PC-3 (cell line): ENCODE results near the gene ODC1. TPM values are rescaled to one million over a fixed set of nuclear protein-coding genes. Genes with fewer than 3 reads are reported as not detected.

ENCODE experiments used
- ATAC-seq: fragments of 200-7000 bp; cut with Tn5 transposase; 2 replicates; pipeline ENCODE4 v1.9.1; 2020; ENCODE audit warnings: mild to moderate bottlenecking, moderate library complexity
- BruUV-seq: library from RNA; stranded (reverse); fragments of 400-500 nt; replicated peaks from 2 replicates; lab custom pipeline; 2021; lab: Mats Ljungman, UMichigan
- CTCF ChIA-PET: fragments of 300-600 bp; sonication (Branson Sonifier 250); formaldehyde crosslinking; loops from one replicate; lab custom pipeline; 2022; ENCODE audit warnings: antibody characterized with exemption; lab: Charles Lee
- POLR2A ChIA-PET: fragments of 300-600 bp; sonication (Branson Sonifier 250); formaldehyde crosslinking; loops from one replicate; lab custom pipeline; 2022; ENCODE audit warnings: antibody characterized with exemption; ENCODE audit not compliant: unreplicated experiment; lab: Charles Lee
- DNase-seq: peaks from one replicate; pipeline ENCODE4 v3.0.0-alpha.2; 2015
- H2AFZ ChIP-seq: fragments of 300-600 bp; sonication (generic); 2 replicates; pipeline ENCODE4 v1.6.0; 2016; ENCODE audit warnings: antibody characterized with exemption, low read length
- H3F3A ChIP-seq: fragments of 300-600 bp; sonication (generic); one replicate; pipeline ENCODE4 v1.6.0; 2017; ENCODE audit warnings: antibody characterized with exemption, low read length, control low read depth, mild to moderate bottlenecking; ENCODE audit not compliant: unreplicated experiment
- H3K27ac ChIP-seq: fragments of 300-600 bp; sonication (generic); 2 replicates; pipeline ENCODE4 v1.5.1; 2016; ENCODE audit warnings: mild to moderate bottlenecking, low read length
- H3K27me3 ChIP-seq: fragments of 300-600 bp; sonication (generic); 2 replicates; pipeline ENCODE4 v1.6.1; 2016; ENCODE audit warnings: low read length, mixed read lengths
- H3K36me3 ChIP-seq: fragments of 300-600 bp; sonication (generic); 2 replicates; pipeline ENCODE4 v1.6.1; 2016; ENCODE audit warnings: low read depth, mixed run types, low read length, mixed read lengths
- H3K4me1 ChIP-seq: fragments of 300-600 bp; sonication (generic); 2 replicates; pipeline ENCODE4 v1.5.1; 2016; ENCODE audit warnings: low read length; ENCODE audit not compliant: insufficient read depth
- H3K4me2 ChIP-seq: fragments of 300-600 bp; sonication (generic); 2 replicates; pipeline ENCODE4 v1.6.0; 2016; ENCODE audit warnings: low read length
- H3K4me3 ChIP-seq: fragments of 300-600 bp; sonication (generic); 2 replicates; pipeline ENCODE4 v1.5.1; 2016; ENCODE audit warnings: mild to moderate bottlenecking, low read length, mixed read lengths
- H3K79me2 ChIP-seq: fragments of 300-600 bp; sonication (generic); 2 replicates; pipeline ENCODE4 v1.6.1; 2017; ENCODE audit warnings: low read length, mixed read lengths
- H3K9ac ChIP-seq: fragments of 300-600 bp; sonication (generic); 2 replicates; pipeline ENCODE4 v1.6.0; 2016; ENCODE audit warnings: mild to moderate bottlenecking, low read length
- H3K9me2 ChIP-seq: fragments of 300-600 bp; sonication (generic); replicated peaks from 2 replicates; pipeline ENCODE4 v1.6.1; 2016; ENCODE audit warnings: mixed run types, low read length, mixed read lengths
- H3K9me3 ChIP-seq: fragments of 300-600 bp; sonication (generic); 2 replicates; pipeline ENCODE4 v1.6.1; 2016; ENCODE audit warnings: low read length, mixed read lengths
- H4K20me1 ChIP-seq: fragments of 300-600 bp; sonication (generic); 2 replicates; pipeline ENCODE4 v1.6.1; 2016; ENCODE audit warnings: low read length, mixed read lengths
- CTCF ChIP-seq: fragments of 300-600 bp; sonication (generic); conservative IDR thresholded peaks from 2 replicates; pipeline ENCODE4 v1.5.1; 2017; ENCODE audit warnings: antibody characterized with exemption, low read depth, mild to moderate bottlenecking, low read length
- EZH2 ChIP-seq: fragments of 300-600 bp; sonication (generic); IDR thresholded peaks from one replicate; pipeline ENCODE4 v1.6.1; 2017; ENCODE audit warnings: antibody characterized with exemption, mild to moderate bottlenecking, low read length; ENCODE audit not compliant: unreplicated experiment
- EZH2phosphoT487 ChIP-seq: fragments of 300-600 bp; sonication (generic); IDR thresholded peaks from 2 replicates; pipeline ENCODE4 v1.6.1; 2018; ENCODE audit warnings: mild to moderate bottlenecking, antibody characterized with exemption, low read length, borderline replicate concordance
- intact Hi-C: fragments of 100-400 bp; cut with micrococcal nuclease; formaldehyde crosslinking; loops from 2 replicates; pipeline ENCODE4 v1.9.0; 2023
- total RNA-seq: library from RNA; depleted of rRNA; stranded (reverse); fragments of >200 nt; gene quantifications from 2 replicates; pipeline ENCODE4 v1.2.3, GENCODE V29; 2014

The ODC1 gene
- total RNA-seq, 1 experiment from 2014 or later, result 712 TPM

DNA sequence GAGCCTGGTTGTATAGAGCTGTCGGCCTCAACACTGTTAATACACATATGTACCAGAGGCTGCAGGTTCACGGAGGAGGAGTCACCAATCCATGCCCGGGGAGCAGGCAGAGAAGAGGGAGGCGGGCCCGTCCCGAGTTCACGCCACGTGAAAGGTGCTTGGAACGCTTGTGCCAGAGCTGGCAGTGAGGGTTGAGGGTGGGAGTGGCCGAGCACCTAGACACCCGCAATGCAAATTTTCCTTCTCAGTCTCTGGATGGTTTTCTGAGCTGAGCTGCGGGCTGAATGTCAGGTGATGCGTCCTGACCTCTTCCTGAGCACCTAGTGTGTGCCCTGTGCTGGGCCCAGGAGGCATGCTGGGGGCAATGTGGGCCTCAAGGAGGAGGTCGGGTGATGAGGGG, 52.2 kb downstream of the ODC1 start:
- TF ChIP-seq EZH2phosphoT487 (no peak), EZH2 (no peak), CTCF (no peak)
- peaks cover under 1% of the 10 kb centered on the region for H3F3A ChIP-seq
- BruUV-seq, result no TSS peak
- no peaks in the 10 kb centered on the region for H4K20me1 ChIP-seq
- peaks cover 78% of the 10 kb centered on the region for H3K79me2 ChIP-seq
- no peak overlapping the region for H3K4me2 ChIP-seq
- CTCF ChIA-PET, result no interaction called here
- H3K4me3 ChIP-seq, result no peak overlapping the region
- no peak overlapping the region for H2AFZ ChIP-seq
- no peak overlapping the region for H3K27ac ChIP-seq
- intact Hi-C loops, result no loop called here
- peaks cover 28% of the 10 kb centered on the region for H3K36me3 ChIP-seq
- H3K9me3 ChIP-seq, result no peaks in the 10 kb centered on the region
- H3K9ac ChIP-seq, result no peak overlapping the region
- peaks cover 32% of the 10 kb centered on the region for H3K4me1 ChIP-seq
- ATAC-seq, result no peak
- no peaks in the 10 kb centered on the region for H3K9me2 ChIP-seq
- no peak for DNase-seq
- POLR2A ChIA-PET, result no interaction called here
- H3K27me3 ChIP-seq, result no peaks in the 10 kb centered on the region

DNA sequence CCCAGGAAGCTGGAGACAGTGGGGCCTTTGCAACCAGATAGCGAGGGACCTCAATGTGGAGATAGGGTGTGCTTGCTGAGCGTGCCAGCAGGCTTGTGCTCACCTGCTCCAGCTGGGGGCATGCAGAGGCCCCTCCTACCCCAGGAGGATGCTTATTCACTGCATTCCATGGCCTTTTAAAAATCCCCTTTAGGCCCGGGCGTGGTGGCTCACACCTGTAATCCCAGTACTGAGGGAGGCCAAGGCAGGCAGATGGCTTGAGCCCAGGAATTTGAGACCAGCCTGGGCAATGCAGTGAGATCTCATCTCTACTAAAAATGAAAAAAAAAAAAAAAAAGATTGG, 54.5 kb downstream of the ODC1 start:
- Histone ChIP-seq H3K27ac (0 out of 2 replicates have a peak overlapping the region, but pooled peaks have one; percentile 1), H3K79me2 (peaks cover 85% of the 10 kb centered on the region)
- ATAC-seq, result no peak

More for the DNA sequence above, 54.5 kb downstream of the ODC1 start:
- H3K4me2 ChIP-seq, result no peak overlapping the region
- H3K36me3 ChIP-seq, result peaks cover 12% of the 10 kb centered on the region
- no peaks in the 10 kb centered on the region for H3K9me3 ChIP-seq
- H3K9me2 ChIP-seq, result no peaks in the 10 kb centered on the region
- no peak overlapping the region for H3K9ac ChIP-seq
- H3K4me3 ChIP-seq, result no peak overlapping the region
- no peak for DNase-seq
- peaks cover 42% of the 10 kb centered on the region for H3K4me1 ChIP-seq
- peaks cover 7% of the 10 kb centered on the region for H3F3A ChIP-seq
- BruUV-seq, result no TSS peak
- TF ChIP-seq EZH2 (no peak), EZH2phosphoT487 (no peak), CTCF (no peak)
- ChIA-PET POLR2A (no interaction called here), CTCF (interaction anchor here (0.9 kb wide), 1 partner anchor 15 kb away, joined by 4 read pairs; no protein-coding TSS in a partner anchor)
- H3K27me3 ChIP-seq, result no peaks in the 10 kb centered on the region
- intact Hi-C loops, result no loop called here
- no peak overlapping the region for H2AFZ ChIP-seq
- no peaks in the 10 kb centered on the region for H4K20me1 ChIP-seq
